Stomach (tissue), 9 donors: ENCODE measurements around the gene REPS2. TPM values are rescaled to one million over a fixed set of nuclear protein-coding genes. Genes with fewer than 3 reads are reported as not detected.

ENCODE experiments used
- DNase-seq, 2 donors: peaks; one replicate each; pipeline versions ENCODE4 v3.0.0 to v3.0.0-alpha.2; 2013 to 2019
- H3K27ac ChIP-seq, 5 donors: fragments of 200-600 bp in 4 of 5; sonication (generic) in 4 of 5; one replicate each; pipeline ENCODE4 v1.5.1; 2013 to 2019; ENCODE audit warnings: mild to moderate bottlenecking in 1 of 5, moderate library complexity in 1 of 5
- H3K27me3 ChIP-seq, 3 donors: fragments of 200-600 bp; sonication (generic); one replicate each; pipeline ENCODE4 v1.5.1; 2017 to 2019; ENCODE audit warnings: mixed run types in 1 of 3
- H3K36me3 ChIP-seq, 4 donors: fragments of 200-600 bp; sonication (generic); 1 replicate in 3 of 4; 2 replicates in 1 of 4; pipeline ENCODE4 v1.5.1; 2016 to 2019
- H3K4me1 ChIP-seq, 4 donors: fragments of 200-600 bp; sonication (generic); one replicate each; pipeline ENCODE4 v1.5.1; 2016 to 2019
- H3K4me3 ChIP-seq, 4 donors: fragments of 200-600 bp; sonication (generic) in 3 of 4; one replicate each; pipeline ENCODE4 v1.5.1; 2016 to 2019; ENCODE audit warnings: mild to moderate bottlenecking in 1 of 4
- H3K9me3 ChIP-seq, 4 donors: fragments of 200-600 bp; sonication (generic); one replicate each; pipeline ENCODE4 v1.5.1; 2016 to 2019
- CTCF ChIP-seq, 7 experiments: fragments of 450-650 bp in 4 of 7; fragments of 200-600 bp in 3 of 7; sonication (generic) in 3 of 7; IDR thresholded peaks; one replicate each; pipeline ENCODE4 v1.5.1; 2016 to 2019; ENCODE audit warnings: antibody characterized with exemption in 7 of 7, control low read depth in 2 of 7, mild to moderate bottlenecking in 1 of 7
- EP300 ChIP-seq: sonication (generic); formaldehyde crosslinking; IDR thresholded peaks from one replicate; pipeline ENCODE4 v1.6.1; 2017; ENCODE audit warnings: antibody characterized with exemption
- POLR2A ChIP-seq, 4 donors: fragments of 450-650 bp; IDR thresholded peaks; one replicate each; pipeline ENCODE4 v1.6.1; 2016; ENCODE audit warnings: antibody characterized with exemption in 4 of 4, control low read depth in 2 of 4, mild to moderate bottlenecking in 1 of 4, moderate library complexity in 1 of 4
- POLR2AphosphoS5 ChIP-seq, 3 donors: sonication (generic); formaldehyde crosslinking; IDR thresholded peaks; one replicate each; pipeline ENCODE4 v1.6.1; 2016; ENCODE audit warnings: antibody characterized with exemption in 3 of 3
- WGBS, 5 donors: extraction: QIAGEN DNeasy Blood & Tissue Kit in 3 of 5; methylation state at CpG; one replicate each; pipeline versions ENCODE4 v1.1.5 to v1.1.7; 2013 to 2018; 5-methylcytosine and 5-hydroxymethylcytosine counted together
- intact Hi-C: fragments of 100-400 bp; cut with DNase I; formaldehyde crosslinking; loops from one replicate; pipeline ENCODE4 v1.15.1; 2023; ENCODE audit warnings: low total_unique reads
- polyA plus RNA-seq, 3 donors: library from polyadenylated mRNA; stranded (reverse); fragments of 200-250 nt; gene quantifications; one replicate each; pipeline ENCODE4 v1.2.3, GENCODE V29; 2013
- total RNA-seq, 5 donors: library from RNA; depleted of rRNA; stranded (reverse); fragments of >200 nt; gene quantifications; one replicate each; pipeline versions ENCODE4 v1.1.0 to v1.2.3, GENCODE V29; 2014 to 2016
- donor health status: healthy with polysubstance abuse.
- donor health status: Bipolar disorder and iron deficiency.
- donor health status: healthy.

REPS2 gene
- total and polyA plus RNA-seq, 8 donors = 6.1 to 281 (median 10.6) TPM

GRCh38 chrX:17038681-17039161 lies 92.3 kb downstream of the REPS2 start:
- 57 to 73% (median 67%) methylated on average over 7 of the region's 7 CpGs for WGBS, 5 donors
- Histone ChIP-seq H3K27ac (peak overlapping the region in 3 of 5 donors; percentile 10 to 72 (median 31)), H3K27me3 (no peaks in the 10 kb centered on the region), H3K4me1 (peaks cover 0 to 56% (median 12%) of the 10 kb centered on the region in 4 donors), H3K9me3 (no peaks in the 10 kb centered on the region), H3K36me3 (no peaks in the 10 kb centered on the region), H3K4me3 (no peak overlapping the region)
- intact Hi-C loops = no loop called here
- no peak for TF ChIP-seq POLR2A (IDR thresholded peaks at IDR 0.05)
- TF ChIP-seq CTCF (IDR thresholded peaks at IDR 0.05) = no peak
- TF ChIP-seq POLR2AphosphoS5 (IDR thresholded peaks at IDR 0.05) = peak in 2 of 3 donors; percentile 9 to 47
- DNase-seq = peak in 1 of 2 donors; percentile 81

GRCh38 chrX:17039826-17040225 lies 93.4 kb downstream of the REPS2 start:
- Histone ChIP-seq H3K36me3 (no peaks in the 10 kb centered on the region), H3K4me1 (peaks cover 0 to 56% (median 12%) of the 10 kb centered on the region in 4 donors), H3K4me3 (no peak overlapping the region), H3K9me3 (no peaks in the 10 kb centered on the region), H3K27ac (peak overlapping the region in 1 of 5 donors; percentile 72), H3K27me3 (no peaks in the 10 kb centered on the region)
- 25 to 59% (median 31%) methylated on average over 1 of the region's 1 CpG for WGBS, 5 donors
- TF ChIP-seq EP300 (no peak), CTCF (IDR thresholded peaks at IDR 0.05) (no peak), POLR2AphosphoS5 (IDR thresholded peaks at IDR 0.05) (no peak), POLR2A (IDR thresholded peaks at IDR 0.05) (no peak)
- no peak for DNase-seq
- intact Hi-C loops = loop anchor here (5.0 kb wide), 1 partner anchor 153 kb away; no protein-coding TSS in a partner anchor

GRCh38 chrX:17040711-17041110 lies 94.3 kb downstream of the REPS2 start:
- H3K4me1 ChIP-seq = peaks cover 0 to 56% (median 12%) of the 10 kb centered on the region in 4 donors

GRCh38 chrX:17042037-17042436 lies 95.6 kb downstream of the REPS2 start:
- Histone ChIP-seq H3K4me1 (peaks cover 0 to 45% (median 12%) of the 10 kb centered on the region in 4 donors), H3K4me3 (no peak overlapping the region), H3K27me3 (peaks cover 0 to 3% (median 0%) of the 10 kb centered on the region in 3 donors), H3K27ac (peak overlapping the region in 3 of 5 donors; percentile 7 to 33 (median 15)), H3K36me3 (no peaks in the 10 kb centered on the region), H3K9me3 (no peaks in the 10 kb centered on the region)
- intact Hi-C loops = loop anchor here (5.0 kb wide), 1 partner anchor 155 kb away; no protein-coding TSS in a partner anchor
- TF ChIP-seq CTCF (IDR thresholded peaks at IDR 0.05) = no peak
- no peak for TF ChIP-seq POLR2A (IDR thresholded peaks at IDR 0.05)
- no peak for TF ChIP-seq EP300
- no peak for TF ChIP-seq POLR2AphosphoS5 (IDR thresholded peaks at IDR 0.05)
- peak in 1 of 2 donors; percentile 34 for DNase-seq

More at GRCh38 chrX:17040711-17041110, 94.3 kb downstream of the REPS2 start:
- Histone ChIP-seq H3K27me3 (no peaks in the 10 kb centered on the region), H3K9me3 (no peaks in the 10 kb centered on the region), H3K4me3 (no peak overlapping the region), H3K36me3 (no peaks in the 10 kb centered on the region), H3K27ac (no peak overlapping the region)
- no peak for TF ChIP-seq EP300
- 84 to 100% (median 100%) methylated on average over 1 of the region's 1 CpG for WGBS, 5 donors
- no peak for DNase-seq
- intact Hi-C loops = loop anchor here (5.0 kb wide), 1 partner anchor 153 kb away; no protein-coding TSS in a partner anchor

GRCh38 chrX:17046478-17047097 lies 100.1 kb downstream of the REPS2 start:
- peaks cover 0 to 3% (median 0%) of the 10 kb centered on the region in 3 donors for H3K27me3 ChIP-seq
- H3K4me1 ChIP-seq = peaks cover 0 to 8% (median 0%) of the 10 kb centered on the region in 4 donors
- intact Hi-C loops = no loop called here
- no peak overlapping the region for H3K4me3 ChIP-seq
- H3K36me3 ChIP-seq = peaks cover 0 to 17% (median 15%) of the 10 kb centered on the region in 4 donors
- H3K27ac ChIP-seq = peak overlapping the region in 1 of 5 donors; percentile 8
- peak in 5 of 7 experiments; percentile 45 to 76 (median 55) for TF ChIP-seq CTCF (IDR thresholded peaks at IDR 0.05)
- peak in 1 of 3 donors; percentile 64 for TF ChIP-seq POLR2AphosphoS5 (IDR thresholded peaks at IDR 0.05)
- no peak for TF ChIP-seq POLR2A (IDR thresholded peaks at IDR 0.05)
- DNase-seq = peak; percentile 73 to 85
- 14 to 33% (median 22%) methylated on average over 5 of the region's 5 CpGs for WGBS, 5 donors
- no peaks in the 10 kb centered on the region for H3K9me3 ChIP-seq
